IgD-negative memory B cell (primary cell): ENCODE data around the gene ZNF219. TPM values are rescaled to one million over a fixed set of nuclear protein-coding genes. Genes with fewer than 3 reads are reported as not detected.
A peak's percentile ranks its signal among the peaks of the same experiment; 100 is the strongest.

Experiments used
- H3K27ac Mint-ChIP-seq, 3 donors: one replicate each; pipeline ENCODE4 v1.8.0; 2020 to 2022; ENCODE audit warnings: mild to moderate bottlenecking in 3 of 3, mixed read lengths in 3 of 3, moderate library complexity in 1 of 3
- H3K27me3 Mint-ChIP-seq: one replicate; pipeline ENCODE4 v1.8.0; 2021; ENCODE audit warnings: mixed read lengths
- H3K36me3 Mint-ChIP-seq: one replicate; pipeline ENCODE4 v1.8.0; 2020; ENCODE audit warnings: mild to moderate bottlenecking, mixed read lengths
- H3K4me1 Mint-ChIP-seq, 3 donors: one replicate each; pipeline ENCODE4 v1.8.0; 2020 to 2022; ENCODE audit warnings: mixed read lengths in 3 of 3, mild to moderate bottlenecking in 1 of 3
- H3K4me3 Mint-ChIP-seq, 4 donors: one replicate each; pipeline ENCODE4 v1.8.0; 2020 to 2022; ENCODE audit warnings: mild to moderate bottlenecking in 4 of 4, mixed read lengths in 4 of 4, moderate library complexity in 3 of 4
- H3K9me3 Mint-ChIP-seq, 3 donors: one replicate each; pipeline ENCODE4 v1.8.0; 2020 to 2021; ENCODE audit warnings: mixed read lengths in 3 of 3, mild to moderate bottlenecking in 1 of 3
- polyA plus RNA-seq: library from polyadenylated mRNA; unstranded; fragments of 300-500 nt; fragmentation: Illumina TruSeq; gene quantifications from one replicate; pipeline ENCODE4 v1.2.3, GENCODE V29; 2021

Gene ZNF219
- polyA plus RNA-seq, 1 donor from 2014 or later: 1.0 TPM

- H3K27me3 Mint-ChIP-seq: peaks cover 43% of the 10 kb centered on the region
- H3K4me3 Mint-ChIP-seq: peak overlapping the region; percentile 80 to 95 (median 90)
- H3K9me3 Mint-ChIP-seq: no peaks in the 10 kb centered on the region
- H3K36me3 Mint-ChIP-seq: no peaks in the 10 kb centered on the region
- peaks cover 14 to 34% (median 26%) of the 10 kb centered on the region in 3 donors for H3K4me1 Mint-ChIP-seq
- H3K27ac Mint-ChIP-seq: peak overlapping the region in 2 of 3 donors; percentile 5 to 90
These were observed 27.0 kb downstream of the ZNF219 start for GRCh38 chr14:21071225-21072030.

GRCh38 chr14:21070610-21071224 lies 27.7 kb downstream of the ZNF219 start:
- Mint-ChIP-seq H3K4me1 (peaks cover 14 to 32% (median 26%) of the 10 kb centered on the region in 3 donors), H3K4me3 (peak overlapping the region; percentile 80 to 95 (median 90)), H3K36me3 (no peaks in the 10 kb centered on the region), H3K9me3 (no peaks in the 10 kb centered on the region), H3K27me3 (peaks cover 45% of the 10 kb centered on the region), H3K27ac (peak overlapping the region in 2 of 3 donors; percentile 5 to 90)

- H3K4me1 Mint-ChIP-seq: peaks cover 14 to 31% (median 26%) of the 10 kb centered on the region in 3 donors
- H3K9me3 Mint-ChIP-seq: no peaks in the 10 kb centered on the region
- no peaks in the 10 kb centered on the region for H3K36me3 Mint-ChIP-seq
- H3K27ac Mint-ChIP-seq: peak within 1 kb of the TSS in 2 of 3 donors; percentile 5 to 90
- H3K27me3 Mint-ChIP-seq: peaks cover 49% of the 10 kb centered on the region
- peak within 1 kb of the TSS; percentile 80 to 95 (median 90) for H3K4me3 Mint-ChIP-seq
These were observed 28.3 kb downstream of the ZNF219 start, which contains the start of gene ARHGEF40 for GRCh38 chr14:21070083-21070609. ARHGEF40 (plus strand) TSS chr14:21070304; CDS start chr14:21070397, 93 bp downstream.

GRCh38 chr14:21069388-21070082 lies 28.9 kb downstream of the ZNF219 start:
- Mint-ChIP-seq H3K27ac (peak overlapping the region in 1 of 3 donors; percentile 83), H3K4me1 (peaks cover 14 to 31% (median 26%) of the 10 kb centered on the region in 3 donors), H3K4me3 (peak overlapping the region; percentile 75 to 93 (median 89)), H3K27me3 (peaks cover 53% of the 10 kb centered on the region), H3K9me3 (no peaks in the 10 kb centered on the region), H3K36me3 (no peaks in the 10 kb centered on the region)

- H3K9me3 Mint-ChIP-seq: no peaks in the 10 kb centered on the region
- H3K4me1 Mint-ChIP-seq: peaks cover 14 to 31% (median 26%) of the 10 kb centered on the region in 3 donors
- H3K4me3 Mint-ChIP-seq: peak overlapping the region; percentile 75 to 93 (median 89)
- peak overlapping the region in 2 of 3 donors; percentile 22 to 83 for H3K27ac Mint-ChIP-seq
- peaks cover 55% of the 10 kb centered on the region for H3K27me3 Mint-ChIP-seq
- H3K36me3 Mint-ChIP-seq: no peaks in the 10 kb centered on the region
These were observed 29.7 kb downstream of the ZNF219 start for GRCh38 chr14:21068521-21069387.

GRCh38 chr14:21066882-21067502 lies 31.5 kb downstream of the ZNF219 start:
- H3K4me1 Mint-ChIP-seq: peaks cover 14 to 25% (median 19%) of the 10 kb centered on the region in 3 donors
- H3K9me3 Mint-ChIP-seq: no peaks in the 10 kb centered on the region
- H3K36me3 Mint-ChIP-seq: no peaks in the 10 kb centered on the region
- H3K27ac Mint-ChIP-seq: no peak overlapping the region
- H3K27me3 Mint-ChIP-seq: peaks cover 50% of the 10 kb centered on the region
- peak overlapping the region in 1 of 4 donors; percentile 65 for H3K4me3 Mint-ChIP-seq

GRCh38 chr14:21063479-21063878 lies 35.0 kb downstream of the ZNF219 start:
- H3K27ac Mint-ChIP-seq: no peak overlapping the region
- H3K36me3 Mint-ChIP-seq: no peaks in the 10 kb centered on the region
- H3K4me3 Mint-ChIP-seq: no peak overlapping the region
- H3K4me1 Mint-ChIP-seq: peaks cover under 1 to 3% (median 2%) of the 10 kb centered on the region in 3 donors
- peaks cover 41% of the 10 kb centered on the region for H3K27me3 Mint-ChIP-seq
- H3K9me3 Mint-ChIP-seq: no peaks in the 10 kb centered on the region

GRCh38 chr14:21061347-21061668 lies 37.1 kb downstream of the ZNF219 start:
- Mint-ChIP-seq H3K36me3 (no peaks in the 10 kb centered on the region), H3K27ac (no peak overlapping the region), H3K4me1 (no peaks in the 10 kb centered on the region), H3K4me3 (no peak overlapping the region), H3K9me3 (no peaks in the 10 kb centered on the region), H3K27me3 (peaks cover 28% of the 10 kb centered on the region)

- H3K27me3 Mint-ChIP-seq: peaks cover 26% of the 10 kb centered on the region
- no peaks in the 10 kb centered on the region for H3K36me3 Mint-ChIP-seq
- no peaks in the 10 kb centered on the region for H3K4me1 Mint-ChIP-seq
- H3K9me3 Mint-ChIP-seq: no peaks in the 10 kb centered on the region
- no peak overlapping the region for H3K27ac Mint-ChIP-seq
- no peak overlapping the region for H3K4me3 Mint-ChIP-seq
These were observed 37.7 kb downstream of the ZNF219 start for GRCh38 chr14:21060614-21061346.

GRCh38 chr14:21059842-21060613 lies 38.4 kb downstream of the ZNF219 start:
- Mint-ChIP-seq H3K27ac (no peak overlapping the region), H3K4me3 (no peak overlapping the region), H3K4me1 (no peaks in the 10 kb centered on the region), H3K27me3 (peaks cover 21% of the 10 kb centered on the region), H3K36me3 (no peaks in the 10 kb centered on the region), H3K9me3 (no peaks in the 10 kb centered on the region)

GRCh38 chr14:21058903-21059302 lies 39.6 kb downstream of the ZNF219 start:
- Mint-ChIP-seq H3K36me3 (no peaks in the 10 kb centered on the region), H3K4me3 (peak overlapping the region in 1 of 4 donors; percentile 49), H3K9me3 (no peaks in the 10 kb centered on the region), H3K4me1 (no peaks in the 10 kb centered on the region), H3K27me3 (peaks cover 16% of the 10 kb centered on the region), H3K27ac (no peak overlapping the region)

- Mint-ChIP-seq H3K4me1 (no peaks in the 10 kb centered on the region), H3K36me3 (no peaks in the 10 kb centered on the region), H3K9me3 (no peaks in the 10 kb centered on the region), H3K27ac (peak within 1 kb of the TSS in 1 of 3 donors; percentile 47), H3K27me3 (peaks cover 15% of the 10 kb centered on the region), H3K4me3 (no peak within 1 kb of the TSS)
These were observed 40.4 kb downstream of the ZNF219 start, which contains the start of gene RNASE8 for GRCh38 chr14:21057803-21058675. RNASE8 (plus strand) TSS chr14:21057822; CDS start chr14:21057893, 71 bp downstream.
